GM19395 (cell line): ENCODE measurements around the gene PRRT4.

Experiments used
- ATAC-seq: cut with Tn5 transposase; IDR thresholded peaks from one replicate; pipeline ENCODE4 v1.9.1; 2021; ENCODE audit warnings: mild to moderate bottlenecking, moderate library complexity; ENCODE audit not compliant: unreplicated experiment

PRRT4 gene

DNA sequence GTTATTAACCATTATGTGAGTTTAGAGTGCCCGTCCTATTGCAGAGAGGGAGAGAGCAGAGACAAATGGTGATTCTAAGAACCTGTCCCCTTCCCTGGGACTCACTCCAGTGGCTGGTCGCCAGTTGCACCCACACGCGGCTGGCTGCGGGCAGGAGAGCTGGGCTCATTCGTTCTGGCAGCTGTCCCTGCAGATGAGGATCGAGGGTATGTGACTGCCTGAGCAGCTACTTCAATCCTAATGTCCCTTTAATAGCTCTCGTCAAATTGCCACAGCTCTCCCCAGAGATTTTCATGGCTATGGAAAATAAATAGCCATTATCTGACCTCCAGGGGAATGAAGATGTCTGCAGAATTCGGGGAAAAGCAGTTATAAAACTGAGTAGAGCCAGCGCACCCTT is 59.4 kb downstream of the PRRT4 start:
- no peak for ATAC-seq
